Measurements from ENCODE around the gene TMEM184A.

Gene TMEM184A

GRCh38 chr7:1554333-1555045 lies 1.5 kb downstream of the TMEM184A start:
- DNase-seq (ENCODE audit: low spot score), result no peak
- TF ChIP-seq CTCF (IDR thresholded peaks at IDR 0.05; ENCODE audit: extremely low read depth, insufficient read depth, missing control alignments), result no peak
- in situ Hi-C loops (cut with MboI; ENCODE audit: low pct_unique_long_range_greater_than_20kb, low sequenced_read_pairs, unreplicated experiment), result loop anchor here (25.0 kb wide), 1 partner anchor 783 kb away; no protein-coding TSS in a partner anchor

GRCh38 chr7:1553512-1554210 lies 2.3 kb downstream of the TMEM184A start:
- in situ Hi-C loops (cut with MboI; ENCODE audit: low pct_unique_long_range_greater_than_20kb, low sequenced_read_pairs, unreplicated experiment), result loop anchor here (25.0 kb wide), 1 partner anchor 784 kb away; no protein-coding TSS in a partner anchor
- no peak for DNase-seq (ENCODE audit: low spot score)
- no peak for TF ChIP-seq CTCF (IDR thresholded peaks at IDR 0.05; ENCODE audit: extremely low read depth, insufficient read depth, missing control alignments)

- in situ Hi-C loops (cut with MboI; ENCODE audit: low pct_unique_long_range_greater_than_20kb, low sequenced_read_pairs, unreplicated experiment), result loop anchor here (25.0 kb wide), 1 partner anchor 785 kb away; no protein-coding TSS in a partner anchor
- no peak for DNase-seq (ENCODE audit: low spot score)
- no peak for TF ChIP-seq CTCF (IDR thresholded peaks at IDR 0.05; ENCODE audit: extremely low read depth, insufficient read depth, missing control alignments)
These were observed 3.8 kb downstream of the TMEM184A start for GRCh38 chr7:1552200-1552599.

- no peak for TF ChIP-seq CTCF (IDR thresholded peaks at IDR 0.05; ENCODE audit: extremely low read depth, insufficient read depth, missing control alignments)
- in situ Hi-C loops (cut with MboI; ENCODE audit: low pct_unique_long_range_greater_than_20kb, low sequenced_read_pairs, unreplicated experiment), result loop anchor here (25.0 kb wide), 1 partner anchor 786 kb away; no protein-coding TSS in a partner anchor
- no peak for DNase-seq (ENCODE audit: low spot score)
These were observed 5.2 kb downstream of the TMEM184A start for GRCh38 chr7:1550846-1551155.

GRCh38 chr7:1550005-1550845 lies 5.8 kb downstream of the TMEM184A start:
- no peak for TF ChIP-seq CTCF (IDR thresholded peaks at IDR 0.05; ENCODE audit: extremely low read depth, insufficient read depth, missing control alignments)
- no peak for DNase-seq (ENCODE audit: low spot score)
- in situ Hi-C loops (cut with MboI; ENCODE audit: low pct_unique_long_range_greater_than_20kb, low sequenced_read_pairs, unreplicated experiment), result loop anchor here (25.0 kb wide), 1 partner anchor 787 kb away; no protein-coding TSS in a partner anchor

- in situ Hi-C loops (cut with MboI; ENCODE audit: low pct_unique_long_range_greater_than_20kb, low sequenced_read_pairs, unreplicated experiment), result loop anchor here (25.0 kb wide), 1 partner anchor 788 kb away; no protein-coding TSS in a partner anchor
- no peak for DNase-seq (ENCODE audit: low spot score)
- no peak for TF ChIP-seq CTCF (IDR thresholded peaks at IDR 0.05; ENCODE audit: extremely low read depth, insufficient read depth, missing control alignments)
These were observed 6.5 kb downstream of the TMEM184A start for GRCh38 chr7:1549357-1550004.

Measured in GM13977 (cell line).